GM19452 (cell line): ENCODE measurements around the gene SNAP23.

ENCODE experiments used
- ATAC-seq: cut with Tn5 transposase; IDR thresholded peaks from one replicate; pipeline ENCODE4 v1.9.1; 2021; ENCODE audit not compliant: unreplicated experiment

SNAP23 gene

GRCh38 chr15:42495361-42496212, at the start of gene SNAP23:
Gene SNAP23, plus strand, starts transcription at chr15:42495634. Its CDS starts 16,213 bp downstream, at chr15:42511847.
- ATAC-seq: peak; percentile 70

DNA sequence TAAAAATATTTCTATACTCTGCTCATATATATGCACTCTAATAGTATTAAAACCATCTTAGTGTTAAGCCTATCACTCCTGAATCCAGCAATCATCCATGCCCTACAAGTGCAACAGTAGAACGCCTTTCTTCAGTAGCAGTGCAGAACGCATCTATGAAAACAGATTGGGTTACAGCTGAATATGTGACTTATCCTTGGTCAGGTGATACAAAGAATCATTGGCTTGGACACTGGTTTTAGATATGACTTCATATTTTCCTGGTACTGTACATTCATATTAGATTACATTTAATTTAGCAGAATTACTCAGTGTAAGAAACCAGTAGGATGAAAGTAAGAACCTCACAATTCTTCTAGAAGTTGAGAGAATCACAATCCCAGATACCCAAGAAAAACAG, 47.8 kb upstream of the SNAP23 start:
- ATAC-seq: no peak

- no peak for ATAC-seq
Observed at GRCh38 chr15:42448281-42448680, 47.2 kb upstream of the SNAP23 start.

GRCh38 chr15:42449770-42450424, 45.5 kb upstream of the SNAP23 start:
- no peak for ATAC-seq

DNA sequence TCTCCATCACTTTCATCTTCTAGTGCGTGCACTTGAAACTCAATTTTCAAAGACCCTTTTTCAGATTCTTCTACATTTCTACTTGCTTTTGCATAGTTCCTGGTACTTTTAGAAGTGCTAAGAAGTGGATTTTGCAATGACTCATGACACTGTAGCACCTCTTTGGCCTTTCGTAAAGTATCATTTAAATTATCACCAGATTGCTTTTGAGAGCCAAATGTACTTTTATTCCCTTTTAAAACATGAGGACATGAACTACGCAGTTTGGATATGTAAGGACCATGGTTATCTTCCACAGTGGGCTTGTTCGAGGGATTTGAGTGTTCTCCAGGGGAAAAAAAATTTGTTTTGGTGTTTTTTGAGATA, 45.0 kb upstream of the SNAP23 start:
- no peak for ATAC-seq

GRCh38 chr15:42453826-42454225, 41.6 kb upstream of the SNAP23 start:
- no peak for ATAC-seq

DNA sequence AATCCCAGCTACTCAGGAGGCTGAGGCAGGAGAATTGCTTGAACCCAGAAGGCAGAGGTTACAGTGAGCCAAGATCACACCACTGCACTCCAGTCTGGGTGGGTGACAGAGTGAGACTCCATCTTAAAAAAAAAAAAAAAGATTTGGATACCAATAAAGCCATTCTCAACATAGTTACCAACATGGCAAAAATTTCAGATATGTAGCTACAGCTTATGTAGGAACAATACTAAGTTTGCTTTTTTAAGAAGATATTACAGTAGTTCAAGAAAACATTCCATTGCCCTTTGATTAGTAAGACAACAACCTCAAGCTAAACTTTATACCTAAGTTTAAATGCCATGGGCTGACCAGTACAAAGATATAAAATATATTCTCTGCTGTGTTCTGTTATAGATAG, 38.9 kb upstream of the SNAP23 start:
- no peak for ATAC-seq

DNA sequence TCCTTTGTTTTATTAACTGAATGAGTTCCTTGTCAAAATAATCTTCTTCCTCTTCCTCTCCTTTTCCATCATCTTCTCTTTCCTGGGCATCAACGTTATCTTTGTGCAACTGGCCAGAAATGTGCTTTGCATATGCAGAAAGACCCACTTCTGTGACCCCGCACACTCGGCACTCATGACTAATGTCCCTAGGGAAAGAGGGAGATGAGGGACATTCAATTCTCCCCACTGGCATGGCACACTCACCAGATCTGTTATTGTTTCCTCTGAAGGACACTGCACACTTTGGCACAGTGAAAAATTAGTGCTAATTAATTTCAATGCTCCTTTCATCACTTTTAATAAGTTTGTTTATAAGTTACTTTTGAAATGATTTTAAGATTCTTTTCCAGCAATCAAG, 38.5 kb upstream of the SNAP23 start:
- ATAC-seq: no peak

DNA sequence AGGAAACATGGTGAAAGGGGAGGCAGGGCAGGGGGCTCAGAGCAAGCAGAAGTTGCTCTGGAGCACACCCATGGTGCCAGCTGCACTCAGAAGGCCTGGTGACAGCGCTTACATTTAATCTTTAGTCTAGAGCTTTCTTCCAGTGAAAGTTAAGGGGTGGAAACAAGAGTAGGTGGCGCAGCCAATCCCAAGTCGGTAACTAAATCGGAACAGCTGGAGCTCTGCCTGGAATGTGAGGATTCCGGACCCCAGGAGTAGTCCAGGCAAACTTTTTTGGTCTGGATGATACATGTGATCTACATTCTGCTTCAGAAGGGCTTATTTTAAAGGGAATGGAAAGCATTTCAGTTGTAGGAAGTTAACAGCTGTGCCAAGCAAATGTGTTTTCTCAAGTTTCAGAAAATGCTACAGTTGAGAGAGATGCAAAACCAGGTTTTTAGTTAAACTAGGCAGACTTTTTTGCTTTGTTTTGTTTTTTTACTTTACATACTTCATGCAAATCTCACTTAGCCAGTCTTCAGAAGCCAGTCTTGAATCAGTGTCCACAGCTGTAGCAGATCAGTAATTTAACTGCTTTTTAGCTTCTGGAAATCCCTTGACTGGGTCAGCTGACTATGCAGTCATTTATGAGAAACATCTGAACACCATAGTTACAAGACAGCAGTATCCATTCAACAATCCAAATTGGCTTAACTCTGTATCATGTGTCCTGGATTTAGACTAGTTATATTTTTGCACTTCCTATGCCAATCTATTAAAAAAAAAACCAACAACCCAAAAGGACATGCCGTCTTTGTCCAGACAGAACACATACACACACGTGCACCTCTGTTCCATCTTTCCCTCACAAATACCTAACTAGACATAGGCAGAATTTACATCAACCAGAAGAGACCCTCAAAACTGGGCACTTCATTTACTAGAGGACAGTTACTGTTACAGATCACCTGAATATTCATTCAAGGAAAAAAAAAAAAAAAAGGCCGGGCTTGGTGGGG, 37.7 kb upstream of the SNAP23 start:
- peak; percentile 55 for ATAC-seq

DNA sequence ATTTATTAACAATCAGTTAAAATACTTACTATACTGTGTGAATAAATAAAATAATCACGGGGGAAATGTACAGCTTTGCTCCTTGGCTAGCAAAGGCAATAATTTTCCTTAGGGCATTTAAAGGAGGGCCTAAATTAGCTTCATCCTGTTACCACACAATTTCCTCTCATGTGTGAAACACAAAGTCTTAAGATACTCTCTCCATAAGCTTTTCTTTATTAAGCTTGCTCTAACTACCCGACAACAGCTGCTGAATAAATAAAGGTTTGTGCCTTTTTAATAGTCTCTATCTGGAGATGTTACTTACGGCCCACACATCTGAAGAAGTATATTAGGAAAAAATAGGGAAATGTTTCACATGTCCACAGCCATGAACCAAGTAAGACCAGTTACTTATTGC, 34.2 kb upstream of the SNAP23 start:
- ATAC-seq: no peak

- no peak for ATAC-seq
Observed at GRCh38 chr15:42465520-42466259, 29.7 kb upstream of the SNAP23 start.

- no peak for ATAC-seq
Observed at GRCh38 chr15:42471002-42471401, 24.4 kb upstream of the SNAP23 start.

DNA sequence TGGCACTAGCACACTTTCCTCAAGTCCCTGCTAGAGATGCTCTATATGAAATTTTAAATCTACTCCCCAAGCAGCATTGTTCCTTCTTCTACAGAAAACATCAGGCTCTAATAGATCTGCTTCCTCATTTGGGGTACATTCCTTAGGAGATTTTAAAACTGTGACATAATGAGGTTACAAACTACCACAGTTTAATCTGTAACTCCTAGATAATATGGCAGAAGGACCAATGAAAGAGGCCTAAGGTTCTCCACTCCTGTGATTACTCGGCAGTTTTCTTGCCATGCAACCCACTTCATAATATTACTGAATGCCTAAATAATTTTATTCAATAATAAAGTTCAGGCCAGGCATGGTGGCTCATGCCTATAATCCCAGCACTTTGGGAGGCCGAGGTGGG, 20.6 kb upstream of the SNAP23 start:
- no peak for ATAC-seq

GRCh38 chr15:42482701-42483100, 12.7 kb upstream of the SNAP23 start:
- no peak for ATAC-seq

DNA sequence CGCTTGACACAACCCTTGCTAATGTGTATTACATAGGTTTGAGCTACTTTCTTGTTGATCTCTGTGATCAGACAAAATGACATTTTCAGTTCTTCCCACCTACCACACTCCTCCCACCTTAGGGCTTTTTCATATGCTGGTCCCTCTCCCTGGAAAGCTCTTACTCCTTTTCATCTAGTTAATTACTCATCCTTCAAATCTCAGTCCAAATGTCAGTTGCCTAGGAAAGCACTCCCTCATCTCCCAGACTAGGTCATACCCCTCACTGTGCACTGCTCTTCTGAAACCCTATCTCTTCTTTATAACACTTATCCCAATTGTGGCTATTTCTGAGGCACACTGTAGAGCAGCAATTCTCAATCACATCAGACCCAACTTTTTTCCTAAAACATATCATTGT, 11.8 kb upstream of the SNAP23 start:
- ATAC-seq: no peak

DNA sequence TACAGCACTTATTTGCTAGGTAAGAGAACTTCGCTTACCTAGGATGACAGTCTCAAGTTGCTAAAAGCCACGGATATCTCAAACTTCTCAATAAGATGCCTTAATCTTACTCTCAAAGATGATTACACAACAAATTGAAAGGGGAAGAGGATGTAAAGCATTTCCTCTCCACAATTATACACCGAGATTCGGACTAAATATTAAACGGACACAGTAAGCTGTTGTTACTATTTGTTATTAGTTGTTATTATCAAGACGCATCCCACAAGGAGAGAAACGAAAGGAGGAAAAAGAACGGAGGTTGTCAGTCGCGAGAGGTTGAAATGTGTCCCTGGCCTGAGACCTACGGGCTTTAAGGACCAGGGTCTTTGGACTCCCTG, 5.2 kb upstream of the SNAP23 start:
- no peak for ATAC-seq

DNA sequence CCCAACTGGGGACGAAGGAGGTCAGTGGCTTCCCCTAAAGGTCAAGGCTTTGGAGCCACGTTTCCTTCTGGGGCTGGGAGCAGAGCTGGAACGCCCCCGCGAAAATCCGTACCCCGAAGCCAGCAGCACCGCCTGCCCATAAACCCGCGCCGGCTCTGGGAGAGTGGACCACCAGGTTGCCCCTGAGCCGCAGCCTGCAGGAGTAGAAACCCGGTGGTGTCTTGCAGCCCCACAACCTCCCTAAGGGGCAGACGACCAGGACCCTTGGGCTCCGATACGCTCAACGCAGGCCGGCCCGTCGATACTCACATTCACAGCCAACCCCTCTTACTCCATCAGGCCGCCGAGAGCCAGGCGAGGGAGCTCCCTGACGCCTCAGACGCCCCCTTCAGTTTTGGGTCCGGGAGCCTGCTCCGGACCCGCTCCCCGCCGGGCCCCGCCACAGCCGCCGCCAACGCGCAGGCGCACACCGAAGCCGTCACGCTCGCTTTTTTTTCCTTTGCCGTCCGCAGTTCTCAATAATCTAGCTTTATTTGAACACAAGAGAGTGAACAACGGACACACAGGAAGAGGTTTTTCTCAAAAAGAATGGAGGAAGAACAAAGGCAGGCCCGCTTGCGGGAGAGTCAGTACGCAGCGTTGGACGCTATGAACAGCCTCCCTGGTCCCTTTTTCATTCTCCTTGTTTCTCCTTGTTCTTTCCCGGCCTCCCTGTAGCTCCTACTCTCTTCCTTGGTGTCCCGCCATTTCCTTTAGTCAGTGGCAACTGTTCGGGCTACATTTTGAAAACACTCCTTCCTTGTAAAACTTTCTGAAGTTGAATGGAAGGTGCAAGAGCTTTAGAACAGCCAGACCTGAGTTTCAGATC, 4.5 kb upstream of the SNAP23 start, which contains the start of gene ZNF106:
TSS of gene ZNF106 (minus strand) at position 471 of the 868 bp plus-strand sequence. CDS start 18,852 bp downstream, outside the sequence.
- no peak for ATAC-seq

DNA sequence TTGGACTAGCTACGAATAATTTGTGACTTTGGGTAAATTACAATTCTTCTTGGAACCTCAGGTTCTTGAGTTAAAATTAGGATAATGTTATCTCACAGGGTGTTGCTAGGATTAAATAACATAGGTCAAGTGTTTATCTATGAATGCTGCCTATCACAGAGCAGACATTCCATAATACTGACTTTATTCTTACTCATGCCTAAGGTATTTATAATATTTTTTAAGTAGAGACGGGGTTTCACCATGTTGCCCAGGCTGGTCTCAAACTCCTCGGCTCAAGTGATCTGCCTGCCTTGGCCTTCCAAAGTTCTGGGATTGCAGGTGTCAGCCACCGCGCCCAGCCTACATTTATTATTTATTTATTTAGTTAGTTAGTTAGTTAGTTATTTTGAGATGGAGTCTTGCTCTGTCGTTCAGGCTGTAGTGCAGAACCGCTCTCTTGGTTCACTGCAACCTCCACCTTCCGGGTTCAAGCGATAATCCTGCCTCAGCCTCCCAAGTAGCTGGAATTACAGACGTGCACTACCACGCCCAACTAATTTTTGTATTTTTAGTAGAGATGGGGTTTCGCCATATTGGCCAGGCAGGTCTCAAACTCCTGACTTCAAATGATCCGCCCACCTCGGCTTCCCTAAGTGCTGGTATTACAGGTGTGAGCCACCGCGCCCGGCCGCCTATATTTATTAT, 3.8 kb upstream of the SNAP23 start:
- no peak for ATAC-seq

- no peak for ATAC-seq
Observed at GRCh38 chr15:42493679-42494078, 1.8 kb upstream of the SNAP23 start.
